Dermis microvascular lymphatic vessel endothelial cell (primary cell): ENCODE data around the gene GNAI2. TPM values are rescaled to one million over a fixed set of nuclear protein-coding genes. Genes with fewer than 3 reads are reported as not detected.
"Not testable (repeated sequence)": the region's sequence is repeated elsewhere in the genome, so short reads cannot be mapped to it uniquely, and the experiment has no call there.

Source experiments
- DNase-seq, 2 donors: peaks; one replicate each; pipeline versions ENCODE4 v3.0.0 to v3.0.0-alpha.2; 2010; ENCODE audit warnings: low read depth in 2 of 2
- total RNA-seq: library from RNA; depleted of rRNA; stranded (reverse); fragments of >200 nt; gene quantifications from 2 replicates; pipeline ENCODE4 v1.2.1, GENCODE V29; 2014

The GNAI2 gene
- total RNA-seq, 1 donor from 2014 or later = 390 TPM

DNA sequence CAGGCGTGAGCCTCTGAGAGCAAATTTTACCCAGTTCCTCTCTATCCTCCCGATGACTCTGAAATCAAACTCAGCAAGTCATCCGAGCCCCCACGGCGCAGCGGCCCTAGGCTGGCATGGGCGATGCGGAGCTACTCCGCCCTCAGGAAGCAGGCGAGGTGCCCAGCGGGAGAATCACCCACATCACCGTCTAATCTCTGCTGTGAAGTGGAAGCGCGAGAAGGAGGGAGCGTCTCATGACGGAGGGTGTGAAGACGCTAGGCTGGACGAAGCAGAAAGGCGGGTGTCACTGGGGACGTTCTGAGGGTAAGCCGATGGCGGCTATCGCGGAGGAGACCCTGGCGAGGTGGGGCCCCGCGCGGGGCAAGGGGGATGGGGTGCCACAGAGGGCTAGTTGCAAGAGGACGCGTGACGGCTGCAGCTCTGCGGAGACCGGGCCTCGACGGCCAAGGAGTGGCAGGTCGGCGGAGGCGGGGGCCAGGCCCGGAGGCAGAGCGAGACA lies 9.1 kb upstream of the GNAI2 start:
- DNase-seq = no peak

DNA sequence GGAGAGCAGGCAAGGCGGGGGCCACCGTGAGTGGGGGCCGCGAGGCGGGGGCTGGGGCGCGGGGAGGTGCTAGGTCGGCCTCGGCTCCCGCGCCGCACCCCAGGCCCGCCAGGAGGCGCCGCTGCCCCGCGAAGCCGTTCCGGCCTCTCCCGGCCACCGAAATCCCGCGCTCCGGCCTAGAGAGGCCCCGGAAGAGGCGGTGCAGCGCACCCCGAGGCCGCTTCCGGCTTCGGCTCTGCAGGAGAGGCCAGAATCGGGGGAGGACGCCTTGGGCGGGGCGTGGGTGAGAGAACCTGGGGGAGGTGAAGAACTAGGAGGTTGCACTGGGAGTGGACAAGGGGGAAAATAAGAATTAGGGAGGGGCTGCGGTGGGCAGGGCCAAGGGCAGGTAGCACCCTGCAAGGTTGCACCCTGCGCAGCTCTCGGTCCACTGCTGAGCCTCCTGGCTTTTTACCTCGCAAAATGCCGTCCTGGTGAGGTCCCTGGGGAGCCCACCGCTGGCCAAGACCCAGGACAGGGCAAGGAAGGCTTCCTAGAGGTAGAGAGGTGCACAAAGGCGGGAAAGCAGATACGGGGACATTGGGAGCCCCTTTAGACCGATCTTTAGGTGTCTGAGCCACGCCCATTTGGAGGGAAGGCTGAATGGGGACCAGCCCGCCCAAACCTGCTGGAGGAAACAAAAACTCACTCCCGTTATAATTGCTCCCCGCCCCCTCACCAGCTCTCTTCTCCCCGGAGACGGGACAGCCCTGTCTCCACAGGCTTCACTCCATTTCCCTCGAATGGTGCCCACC lies 8.4 kb upstream of the GNAI2 start:
- DNase-seq = peak in 1 of 2 donors; percentile 71

DNA sequence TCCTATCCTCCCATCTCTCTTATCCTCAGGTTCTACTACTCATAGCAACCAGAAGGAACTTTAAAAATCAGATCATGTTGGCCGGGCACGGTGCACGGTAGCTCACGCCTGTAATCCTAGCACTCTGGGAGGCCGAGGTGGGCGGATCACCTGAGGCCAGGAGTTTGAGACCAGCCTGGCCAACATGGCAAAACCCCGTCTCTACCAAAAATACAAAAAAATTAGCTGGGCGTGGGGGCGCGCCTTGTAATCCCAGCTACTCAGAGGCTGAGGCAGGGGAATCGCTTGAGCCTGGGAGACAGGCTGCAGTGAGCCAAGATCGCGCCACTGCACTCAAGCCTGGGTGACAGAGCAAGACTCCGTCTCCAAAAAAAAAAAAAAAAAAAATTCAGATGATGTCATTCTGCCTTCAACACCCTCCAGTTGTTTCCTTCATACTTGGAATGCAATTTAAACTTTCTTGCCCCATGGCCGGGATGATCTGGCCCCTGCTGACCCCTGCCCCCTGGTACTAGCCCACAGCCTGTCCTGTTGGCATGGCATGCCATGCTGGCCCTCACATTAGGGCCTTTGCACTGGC lies 7.7 kb upstream of the GNAI2 start:
- not testable (repeated sequence) for DNase-seq

DNA sequence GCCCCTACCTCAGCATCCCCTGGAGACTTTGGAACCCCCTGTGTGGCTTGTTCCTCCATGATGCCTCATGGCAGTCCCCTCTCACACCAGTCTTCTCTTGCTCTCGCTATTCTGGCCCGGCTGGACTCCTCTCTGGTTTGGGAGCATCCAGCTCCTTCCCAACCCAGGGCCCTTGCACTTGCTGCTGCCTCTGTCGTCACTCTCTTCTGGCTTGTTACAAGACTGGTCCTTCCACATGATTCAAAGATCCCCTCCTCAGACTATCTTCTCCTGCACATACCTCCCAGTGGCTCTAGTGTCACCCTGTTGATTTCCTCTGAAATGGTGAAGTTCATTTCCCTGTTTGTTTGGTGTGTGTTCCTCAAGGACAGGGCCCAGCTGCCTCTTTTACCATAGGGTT lies 6.5 kb upstream of the GNAI2 start:
- DNase-seq = no peak

DNA sequence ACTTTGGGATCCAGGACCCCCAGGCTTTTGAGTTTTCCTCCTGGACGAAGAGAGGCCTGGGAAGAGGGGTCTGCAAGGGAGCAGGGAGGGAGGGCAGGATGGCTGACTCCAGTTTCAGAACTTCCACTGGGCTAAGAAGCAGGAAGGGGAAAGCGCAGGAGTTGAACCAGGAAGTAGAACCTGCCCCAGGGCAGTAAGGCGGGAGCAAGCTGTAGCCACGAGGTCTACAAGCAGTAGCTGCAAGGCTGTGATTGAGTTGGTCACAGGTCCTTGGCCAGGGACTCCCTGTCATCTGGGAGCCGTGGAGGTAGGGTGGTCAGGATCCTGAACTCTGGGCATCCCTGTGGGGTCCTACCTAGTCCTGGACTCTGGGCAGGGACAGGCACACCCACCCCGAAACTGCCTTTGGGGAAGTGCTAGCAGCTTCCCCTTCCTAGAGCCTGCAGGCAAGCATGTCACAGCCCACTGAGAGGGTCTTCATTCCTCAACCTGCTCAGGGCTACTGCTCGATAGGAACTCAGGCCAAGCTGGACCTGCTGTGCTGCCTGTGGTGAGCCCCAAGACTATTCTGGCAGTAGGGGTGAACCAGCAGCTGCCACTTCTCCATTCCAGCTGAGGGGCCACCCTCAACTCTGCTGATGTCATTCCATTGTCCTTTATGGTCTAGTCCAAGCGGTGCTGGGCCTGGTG lies 5.8 kb upstream of the GNAI2 start:
- no peak for DNase-seq

DNA sequence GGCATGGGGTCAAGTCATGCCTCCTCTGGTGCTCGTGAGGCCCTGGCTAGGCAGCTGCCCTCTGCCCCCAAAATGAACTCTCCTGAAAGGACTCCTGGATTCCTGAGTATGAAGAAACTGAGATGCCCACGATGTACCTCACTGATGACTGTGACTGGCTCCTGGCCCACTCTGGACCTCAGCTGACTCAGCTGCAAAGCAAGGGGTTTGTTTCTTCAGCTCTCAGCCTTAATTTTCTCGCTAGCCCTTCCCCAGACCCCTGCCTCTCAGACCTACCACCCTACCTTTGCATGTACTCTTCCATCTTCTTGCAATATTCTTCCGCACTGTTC lies 5.2 kb upstream of the GNAI2 start:
- DNase-seq = no peak

DNA sequence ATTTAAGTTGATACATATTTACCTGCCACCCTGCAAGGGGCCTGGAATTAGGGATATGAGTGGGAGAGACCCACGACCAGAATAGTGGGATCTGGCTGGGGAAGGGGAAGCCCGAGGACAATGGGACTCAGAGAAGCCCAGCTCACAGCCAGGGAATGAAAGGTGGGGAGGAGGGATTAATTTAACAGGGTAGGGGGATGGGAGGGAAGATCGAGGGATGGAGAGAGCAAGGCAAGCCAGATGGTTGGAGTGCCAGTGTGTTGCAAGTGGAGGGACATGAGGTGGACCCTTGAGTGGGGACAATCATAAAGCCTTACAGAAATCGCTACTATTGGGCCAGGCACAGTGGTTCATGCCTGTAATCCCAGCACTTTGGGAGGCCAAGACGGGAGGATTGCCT lies 4.4 kb upstream of the GNAI2 start:
- DNase-seq = no peak

DNA sequence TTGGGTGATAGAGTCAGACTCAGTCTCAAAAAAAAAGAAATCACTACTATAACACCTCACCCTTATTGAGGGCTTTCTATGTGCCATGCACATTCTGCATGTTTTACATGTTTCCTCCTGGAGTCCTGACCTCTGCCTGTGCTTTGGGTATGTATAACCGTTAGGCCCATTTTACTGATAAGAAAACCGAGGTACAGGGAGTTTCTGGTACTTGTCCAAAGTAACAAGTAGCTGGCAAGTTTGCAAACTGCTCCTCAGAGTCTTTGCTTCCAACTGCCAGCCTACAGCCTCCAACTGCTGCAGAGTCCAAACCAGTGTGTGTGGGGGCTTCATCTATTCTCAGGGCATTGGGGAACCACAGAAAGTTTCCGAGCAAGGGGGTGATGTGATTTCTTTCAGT lies 3.7 kb upstream of the GNAI2 start:
- no peak for DNase-seq

DNA sequence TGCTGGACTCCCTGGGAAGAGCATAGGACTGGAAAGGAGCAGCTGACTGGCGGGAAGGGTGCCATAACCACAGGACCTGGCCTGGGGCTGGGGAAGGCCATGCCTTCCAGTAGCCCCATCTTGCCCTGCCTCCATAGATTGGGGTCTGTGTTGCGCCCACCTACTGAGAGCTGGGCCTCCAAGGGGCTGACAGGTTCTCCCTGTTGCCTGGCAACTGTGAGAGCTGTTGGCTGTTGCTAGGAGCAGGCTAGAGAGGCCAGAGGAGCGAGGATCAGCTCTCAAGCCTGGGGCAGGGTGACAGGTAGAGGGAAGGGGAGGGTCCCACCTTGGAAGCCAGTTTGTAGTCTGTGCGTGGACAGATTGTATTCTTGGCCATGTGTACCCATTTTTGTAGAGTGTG lies 2.8 kb upstream of the GNAI2 start:
- no peak for DNase-seq

DNA sequence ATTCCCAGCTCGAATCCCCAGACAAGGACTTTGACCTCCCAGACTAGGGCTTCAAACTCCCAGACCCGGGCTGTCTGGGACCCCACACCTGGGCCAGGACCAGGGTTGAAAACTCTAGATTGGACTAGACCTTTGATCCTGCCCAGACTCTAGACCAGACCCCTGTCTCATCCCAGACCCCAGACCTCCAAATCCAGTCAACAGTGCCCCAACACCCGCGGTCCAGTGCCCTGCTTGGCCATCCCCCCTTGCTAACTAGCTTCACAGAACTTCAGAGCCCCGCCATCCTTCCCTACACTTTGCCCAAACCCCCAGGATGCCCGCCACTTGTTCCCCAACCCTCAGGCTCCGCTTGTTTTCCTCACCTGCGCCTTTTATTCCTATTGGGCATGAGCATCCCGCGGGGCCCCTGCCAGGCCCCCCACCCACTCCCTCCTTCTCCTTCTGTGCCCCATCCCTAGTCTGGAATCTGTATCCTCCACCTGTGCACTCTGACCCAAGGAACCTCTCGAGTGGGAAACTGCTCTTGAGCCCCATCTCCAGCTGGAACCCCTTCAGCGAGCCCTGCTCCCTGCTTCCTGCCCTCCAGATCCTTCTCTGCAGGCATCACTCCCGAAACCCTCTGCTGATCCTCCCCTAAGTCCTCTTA lies 604 bp downstream of the GNAI2 start:
- no peak for DNase-seq

DNA sequence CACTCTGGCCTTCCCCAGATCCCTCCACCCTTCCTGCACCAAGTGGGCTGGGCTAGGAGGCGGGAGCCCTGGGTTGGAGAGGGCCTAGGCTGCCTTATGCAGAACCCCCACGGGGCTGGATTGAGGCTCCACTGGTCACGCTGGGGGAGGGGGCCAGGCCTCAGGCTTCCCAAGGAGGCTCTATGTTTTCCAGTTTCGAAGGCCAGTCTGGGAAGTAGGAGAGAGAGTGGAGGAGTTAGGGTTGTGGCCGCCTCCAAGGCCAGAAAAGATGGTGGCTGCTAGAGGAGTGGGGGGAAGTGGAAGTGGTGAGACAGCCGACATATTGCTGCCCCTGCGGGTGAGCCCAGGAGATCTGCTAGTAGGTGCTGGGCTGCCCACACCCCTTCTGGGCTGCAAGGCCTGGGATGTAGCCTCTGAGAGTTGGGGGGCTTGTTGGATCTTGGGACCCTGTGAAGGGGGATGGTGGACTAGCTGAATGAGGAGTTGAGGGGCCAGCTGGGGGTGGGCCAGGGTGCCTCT lies 1.2 kb downstream of the GNAI2 start:
- peak in 1 of 2 donors; percentile 50 for DNase-seq

DNA sequence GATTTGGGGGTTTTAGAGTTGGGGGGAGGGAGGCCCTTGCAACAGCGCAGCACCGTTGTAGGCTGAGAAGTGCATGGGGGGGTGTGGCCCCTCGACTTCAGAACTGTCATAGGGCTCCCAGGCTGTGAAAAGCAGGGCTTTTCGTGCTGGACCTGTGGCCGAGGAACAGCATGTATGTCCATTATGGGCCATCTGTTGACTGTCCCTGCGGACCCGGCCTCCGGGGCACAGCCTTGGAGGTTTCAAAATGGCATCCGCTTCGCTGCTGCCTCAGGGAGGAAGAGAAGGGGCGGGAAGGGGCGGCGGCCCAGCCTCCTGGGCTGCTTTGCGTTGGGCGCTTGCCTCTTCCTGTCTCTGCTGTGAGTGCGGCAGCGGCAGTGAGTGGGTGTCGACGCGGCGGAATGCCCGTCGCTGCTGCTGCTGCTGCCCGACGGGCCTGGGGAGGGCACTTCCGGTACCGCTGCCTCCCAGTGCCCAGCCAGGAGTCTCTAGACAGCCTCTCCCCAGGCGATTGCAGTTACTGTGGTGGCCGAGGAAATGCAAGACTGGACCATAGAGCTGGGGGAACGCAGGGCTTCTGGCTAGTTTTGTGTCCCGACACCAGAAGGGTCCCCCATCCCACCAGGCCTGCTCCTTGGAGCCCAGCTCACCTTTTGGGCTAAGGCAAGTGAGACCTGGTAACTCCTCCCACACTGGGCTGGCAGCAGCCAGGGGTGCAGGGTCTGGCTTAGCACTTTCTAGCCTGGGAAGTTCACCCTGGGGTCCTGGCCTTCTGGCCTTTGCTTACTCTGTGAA lies 1.9 kb downstream of the GNAI2 start:
- DNase-seq = peak in 1 of 2 donors; percentile 90

DNA sequence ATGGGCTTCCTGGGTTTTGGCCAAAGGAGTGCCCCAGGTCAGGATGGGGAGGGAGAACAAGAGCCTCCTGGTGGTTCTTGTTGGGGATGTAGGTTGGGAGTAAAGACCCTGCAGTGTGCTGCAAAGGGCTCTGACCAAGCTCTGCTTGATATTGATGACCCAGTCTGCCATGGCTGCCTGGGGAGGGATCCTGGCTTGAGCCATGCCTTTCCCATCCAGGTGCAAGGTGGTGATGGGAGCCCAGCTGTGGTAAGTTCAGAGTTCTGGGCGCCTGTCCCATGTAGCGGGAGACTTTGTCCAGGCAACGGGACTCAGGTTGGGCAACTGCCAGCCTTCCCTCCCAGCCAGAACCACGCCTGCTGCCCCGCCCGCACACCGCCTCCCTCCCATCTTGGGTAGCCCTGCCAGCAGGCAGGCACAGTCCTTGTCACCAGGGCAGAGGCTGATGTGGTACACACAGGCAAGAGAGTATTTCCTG lies 2.6 kb downstream of the GNAI2 start:
- DNase-seq = peak in 1 of 2 donors; percentile 56

DNA sequence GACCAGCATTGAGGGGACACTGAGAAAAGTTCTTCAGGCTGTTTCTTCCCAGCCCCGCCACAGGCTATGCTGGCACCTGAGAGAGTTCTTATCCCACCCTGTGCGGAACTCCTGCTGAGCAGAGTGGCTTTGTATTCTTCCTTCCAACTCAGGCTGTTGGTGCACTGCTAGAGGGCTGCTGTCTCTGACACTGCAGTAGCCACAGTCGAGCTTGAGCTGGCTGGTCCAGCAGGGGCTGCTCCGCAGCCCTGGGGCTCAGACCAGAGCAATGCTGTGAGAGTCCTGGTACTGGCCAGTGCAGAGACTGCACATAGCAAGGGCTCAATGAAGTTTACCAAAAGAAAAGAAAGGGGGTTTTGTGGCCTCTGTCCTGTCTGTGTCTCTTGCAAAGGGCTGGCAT lies 3.6 kb downstream of the GNAI2 start:
- no peak for DNase-seq

DNA sequence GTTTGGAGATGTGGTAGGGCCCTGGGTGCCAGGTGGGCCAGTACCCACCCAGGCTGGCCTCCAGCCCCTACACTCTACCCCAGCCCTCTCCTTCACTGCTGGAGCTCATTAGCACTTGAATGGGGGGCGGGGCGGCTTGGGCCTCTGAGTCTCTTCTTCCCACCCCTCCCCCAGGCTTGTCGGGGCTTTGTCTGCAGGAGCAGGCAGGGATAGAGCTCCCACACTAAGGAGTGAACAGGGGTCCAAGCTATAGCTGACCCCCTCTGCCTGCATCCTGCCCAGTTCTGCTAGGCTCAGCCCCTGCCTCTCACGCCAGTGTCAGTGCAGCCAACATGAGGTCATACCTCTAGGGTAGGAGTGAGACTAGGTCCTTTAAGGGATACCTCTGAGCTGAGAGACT lies 5.2 kb downstream of the GNAI2 start:
- DNase-seq = peak in 1 of 2 donors; percentile 31

DNA sequence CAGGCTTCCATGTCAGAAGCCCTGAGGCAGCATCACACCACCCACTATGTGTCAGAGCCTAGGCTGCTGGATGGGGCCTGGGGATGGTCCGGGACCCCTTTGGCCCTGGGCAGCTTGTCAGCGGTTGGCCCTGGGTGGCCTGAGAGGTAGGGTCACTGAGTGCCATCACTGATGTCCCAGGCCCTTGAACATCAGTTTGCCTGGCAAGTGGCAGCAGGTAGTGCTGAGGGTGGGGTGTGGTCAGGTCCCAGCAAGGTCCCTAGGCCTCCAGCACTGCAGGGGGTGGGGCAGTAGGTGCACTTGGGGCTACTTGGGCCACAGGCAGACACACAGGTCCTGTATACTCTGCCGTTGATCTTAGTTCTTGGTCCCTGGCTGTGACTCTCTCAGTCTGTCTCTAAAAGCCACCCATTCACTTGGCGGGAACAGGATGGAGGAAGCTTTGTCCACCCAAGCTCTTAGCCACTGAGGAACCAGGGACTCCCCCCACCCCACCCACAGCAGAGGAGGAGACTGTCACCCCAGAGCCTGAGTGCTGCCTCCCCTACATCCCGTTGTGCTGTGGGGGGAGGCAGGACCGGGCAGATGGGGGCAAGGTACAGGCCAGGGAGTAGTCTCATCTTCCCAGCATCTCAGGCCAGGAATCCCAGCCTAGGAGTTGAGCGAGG lies 5.8 kb downstream of the GNAI2 start:
- no peak for DNase-seq

DNA sequence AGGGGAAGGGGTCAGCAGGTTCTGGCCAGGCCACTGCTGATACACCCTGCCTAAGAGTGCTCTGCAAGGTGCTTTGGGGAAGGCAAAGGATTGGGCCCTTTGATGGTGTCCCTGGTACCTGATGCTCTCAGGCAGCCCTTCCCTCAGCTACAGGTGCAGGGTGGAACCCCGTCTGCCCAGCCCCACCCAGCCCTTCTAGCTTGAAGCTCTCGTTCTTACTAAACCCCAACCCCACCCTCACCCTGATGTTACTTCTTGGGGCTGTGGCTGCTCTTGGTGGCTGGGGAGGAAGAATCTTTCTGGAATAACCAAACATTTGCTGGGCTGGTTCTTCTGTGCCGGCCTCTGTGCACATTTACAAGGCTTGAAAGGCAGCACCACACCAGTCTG lies 6.4 kb downstream of the GNAI2 start:
- no peak for DNase-seq

DNA sequence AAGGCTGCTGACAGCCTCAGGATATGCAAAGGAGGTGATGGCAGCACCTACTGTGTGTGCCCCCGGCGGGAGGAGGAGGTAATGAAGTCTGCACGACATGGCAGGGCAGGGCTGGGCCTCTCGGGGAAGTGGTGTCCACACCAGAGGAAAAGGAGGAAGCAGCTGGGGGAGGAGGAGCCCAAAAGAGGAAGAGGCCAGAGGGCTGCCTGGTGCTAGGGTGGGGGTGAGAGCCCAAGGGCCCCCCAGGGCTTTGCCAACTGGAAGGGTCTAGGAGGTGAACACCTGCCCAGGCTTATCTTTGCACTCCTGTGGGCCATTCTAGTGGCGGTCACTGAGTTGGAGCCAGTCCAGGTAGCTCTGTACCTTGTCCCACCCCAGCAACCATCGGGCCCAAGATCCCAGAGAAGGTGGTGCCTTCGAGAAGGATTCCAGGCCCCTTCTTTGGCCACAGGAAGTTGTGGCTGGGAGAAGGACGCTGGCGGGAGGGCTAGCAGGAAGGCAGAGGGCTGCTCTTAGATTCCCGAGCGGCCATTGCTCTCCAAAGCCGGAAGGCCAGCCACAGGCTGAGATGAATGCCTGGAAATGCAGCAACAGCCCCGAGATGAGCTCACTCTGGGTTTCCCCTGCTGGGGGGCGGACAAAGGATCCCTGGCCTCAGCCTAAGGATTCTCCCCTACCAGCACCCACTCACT lies 7.0 kb downstream of the GNAI2 start:
- DNase-seq = peak; percentile 70 to 96

DNA sequence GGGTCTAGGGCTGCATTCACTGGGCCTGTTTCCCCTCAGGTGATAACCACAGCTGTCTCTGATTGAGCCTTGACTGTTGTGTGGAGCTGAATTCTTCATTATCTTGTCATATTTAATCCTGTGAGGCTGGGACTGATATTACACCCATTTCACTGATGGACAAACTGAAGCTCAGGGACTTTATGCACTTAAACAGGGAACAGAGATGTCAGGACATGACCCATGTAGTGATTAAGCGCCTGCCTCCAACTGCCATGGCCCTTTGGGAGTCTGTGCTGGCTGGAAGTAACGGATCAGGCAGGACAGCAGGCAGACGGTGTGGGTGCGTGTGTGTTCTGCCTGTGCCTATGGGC lies 7.5 kb downstream of the GNAI2 start:
- no peak for DNase-seq

DNA sequence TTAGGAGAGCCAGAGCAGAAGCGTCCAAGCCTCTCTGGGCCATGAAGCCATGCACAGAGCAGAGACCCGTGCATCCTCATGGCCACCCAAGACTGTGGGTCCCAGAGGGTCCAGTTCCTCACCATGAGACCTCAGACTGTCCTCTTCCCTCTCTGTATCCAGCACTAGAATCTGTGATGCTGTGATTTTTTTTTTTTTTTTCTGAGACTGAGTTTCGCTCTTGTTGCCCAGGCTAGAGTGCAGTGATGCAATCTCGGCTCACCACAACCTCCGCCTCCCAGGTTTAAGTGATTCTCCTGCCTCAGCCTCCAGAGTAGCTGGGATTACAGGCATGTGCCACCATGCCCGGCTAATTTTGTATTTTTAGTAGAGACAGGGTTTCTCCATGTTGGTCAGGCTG lies 8.8 kb downstream of the GNAI2 start:
- not testable (repeated sequence) for DNase-seq
